Fibroblast of skin of left biceps (primary cell): Measurements from ENCODE around the gene PTPRE.

Source experiments
- DNase-seq, 2 experiments: peaks; one replicate each; pipeline ENCODE4 v3.0.0-alpha.2; 2013; ENCODE audit warnings: low read depth in 2 of 2

Gene PTPRE

GRCh38 chr10:128060341-128061250 is 153.7 kb downstream of the PTPRE start:
- no peak for DNase-seq

GRCh38 chr10:128061306-128062300 is 154.7 kb downstream of the PTPRE start:
- no peak for DNase-seq

- DNase-seq = no peak
Observed at GRCh38 chr10:128062331-128062880, 155.5 kb downstream of the PTPRE start.

GRCh38 chr10:128062881-128063563 is 156.1 kb downstream of the PTPRE start:
- no peak for DNase-seq

- no peak for DNase-seq
Observed at GRCh38 chr10:128063736-128064107, 156.8 kb downstream of the PTPRE start.

- DNase-seq = peak; percentile 35 to 40
Observed at GRCh38 chr10:128064108-128064969, 157.4 kb downstream of the PTPRE start.

- DNase-seq = no peak
Observed at GRCh38 chr10:128064970-128065580, 158.2 kb downstream of the PTPRE start.

- no peak for DNase-seq
Observed at GRCh38 chr10:128065881-128066534, 159.1 kb downstream of the PTPRE start.

- no peak for DNase-seq
Observed at GRCh38 chr10:128066870-128067382, 160.0 kb downstream of the PTPRE start.

GRCh38 chr10:128067691-128068397 is 160.9 kb downstream of the PTPRE start:
- DNase-seq = no peak

- DNase-seq = no peak
Observed at GRCh38 chr10:128068398-128069285, 161.7 kb downstream of the PTPRE start.

GRCh38 chr10:128069351-128070051 is 162.6 kb downstream of the PTPRE start:
- DNase-seq = peak in 1 of 2 experiments; percentile 20

GRCh38 chr10:128070161-128070560 is 163.3 kb downstream of the PTPRE start:
- no peak for DNase-seq

- DNase-seq = no peak
Observed at GRCh38 chr10:128070721-128071416, 164.0 kb downstream of the PTPRE start.

- DNase-seq = no peak
Observed at GRCh38 chr10:128071417-128071782, 164.5 kb downstream of the PTPRE start.

GRCh38 chr10:128072046-128072445 is 165.1 kb downstream of the PTPRE start:
- DNase-seq = no peak
